ENCODE measurements around the gene ADCY5. TPM values are rescaled to one million over a fixed set of nuclear protein-coding genes. Genes with fewer than 3 reads are reported as not detected.

ADCY5 gene
- total and polyA plus RNA-seq, 2 experiments from 2014 or later: 3.1 to 4.7 TPM

DNA sequence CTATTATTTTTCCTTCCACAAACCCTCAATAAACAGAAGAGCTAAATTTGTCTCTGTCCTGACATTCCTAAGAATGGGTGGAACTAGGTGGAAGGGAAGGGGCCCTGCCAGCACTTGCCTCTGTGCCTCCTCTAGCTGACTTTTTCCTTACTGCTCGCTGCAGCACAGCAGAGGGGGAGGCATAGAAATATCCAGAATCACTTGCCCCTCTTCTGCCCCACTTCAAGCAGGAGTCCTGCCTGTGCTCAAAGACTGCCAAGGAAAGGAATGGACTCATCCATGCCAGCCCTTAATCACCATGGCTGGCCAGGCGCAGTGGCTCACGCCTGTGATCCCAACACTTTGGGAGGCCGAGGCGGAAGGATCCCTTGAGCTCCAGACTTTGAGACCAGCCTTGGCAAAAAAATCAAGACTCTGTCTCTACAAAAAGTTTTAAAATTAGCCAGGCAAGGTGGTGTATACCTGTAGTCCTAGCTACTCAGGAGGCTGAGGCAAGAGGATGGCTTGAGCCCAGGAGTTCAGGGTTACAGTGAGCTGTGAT lies 51.8 kb downstream of the ADCY5 start:
- WGBS (ENCODE audit: low lambda C conversion rate, missing lambda C conversion rate): 96% methylated on average over 5 of the region's 5 CpGs
- Histone ChIP-seq H3K27me3 (no peaks in the 10 kb centered on the region), H3K27ac (no peak overlapping the region)

GRCh38 chr3:123396171-123397049 lies 52.5 kb downstream of the ADCY5 start:
- no peaks in the 10 kb centered on the region for H3K9me2 ChIP-seq (replicated peaks; ENCODE audit: insufficient read depth)
- H3K27ac ChIP-seq: no peak overlapping the region

More for the DNA sequence above, 51.8 kb downstream of the ADCY5 start:
- Histone ChIP-seq H3K4me2 (no peak overlapping the region), H3K4me3 (no peak overlapping the region), H3K9me2 (replicated peaks; ENCODE audit: insufficient read depth) (no peaks in the 10 kb centered on the region), H2AFZ (no peak overlapping the region), H3K4me1 (ENCODE audit: insufficient read depth) (peaks cover 5% of the 10 kb centered on the region), H3K36me3 (replicated peaks; ENCODE audit: insufficient read depth, low read depth) (no peaks in the 10 kb centered on the region), H3K79me2 (no peaks in the 10 kb centered on the region), H3K9me3 (ENCODE audit: low read depth) (no peaks in the 10 kb centered on the region), H4K20me1 (ENCODE audit: insufficient read depth, poor library complexity, severe bottlenecking) (no peaks in the 10 kb centered on the region)
- no peak for DNase-seq (ENCODE audit: low spot score)
- TF ChIP-seq EZH2 (IDR thresholded peaks at IDR 0.05; ENCODE audit: borderline replicate concordance) (no peak), CTCF (IDR thresholded peaks at IDR 0.05; ENCODE audit: poor library complexity) (no peak), EZH2phosphoT487 (IDR thresholded peaks at IDR 0.05; ENCODE audit: low read depth, severe bottlenecking, unreplicated experiment) (no peak)

GRCh38 chr3:123395235-123395634 lies 53.7 kb downstream of the ADCY5 start:
- Histone ChIP-seq H3K4me3 (no peak overlapping the region), H3K27ac (no peak overlapping the region), H4K20me1 (ENCODE audit: insufficient read depth, poor library complexity, severe bottlenecking) (no peaks in the 10 kb centered on the region), H3K27me3 (no peaks in the 10 kb centered on the region), H3K4me1 (ENCODE audit: insufficient read depth) (peaks cover 8% of the 10 kb centered on the region), H3K9me2 (replicated peaks; ENCODE audit: insufficient read depth) (no peaks in the 10 kb centered on the region), H2AFZ (no peak overlapping the region), H3K9me3 (ENCODE audit: low read depth) (no peaks in the 10 kb centered on the region), H3K4me2 (no peak overlapping the region), H3K79me2 (no peaks in the 10 kb centered on the region), H3K36me3 (replicated peaks; ENCODE audit: insufficient read depth, low read depth) (no peaks in the 10 kb centered on the region)
- DNase-seq (ENCODE audit: low spot score): no peak
- WGBS (ENCODE audit: low lambda C conversion rate, missing lambda C conversion rate): 94% methylated on average over 5 of the region's 5 CpGs
- no peak for TF ChIP-seq CTCF (IDR thresholded peaks at IDR 0.05; ENCODE audit: poor library complexity)
- TF ChIP-seq EZH2 (IDR thresholded peaks at IDR 0.05; ENCODE audit: borderline replicate concordance): no peak
- no peak for TF ChIP-seq EZH2phosphoT487 (IDR thresholded peaks at IDR 0.05; ENCODE audit: low read depth, severe bottlenecking, unreplicated experiment)

More at GRCh38 chr3:123396171-123397049, 52.5 kb downstream of the ADCY5 start:
- Histone ChIP-seq H3K36me3 (replicated peaks; ENCODE audit: insufficient read depth, low read depth) (no peaks in the 10 kb centered on the region), H3K27me3 (no peaks in the 10 kb centered on the region), H3K4me2 (no peak overlapping the region), H3K4me1 (ENCODE audit: insufficient read depth) (peaks cover 7% of the 10 kb centered on the region), H4K20me1 (ENCODE audit: insufficient read depth, poor library complexity, severe bottlenecking) (no peaks in the 10 kb centered on the region), H3K79me2 (no peaks in the 10 kb centered on the region), H3K9me3 (ENCODE audit: low read depth) (no peaks in the 10 kb centered on the region), H2AFZ (no peak overlapping the region), H3K4me3 (no peak overlapping the region)
- 58% methylated on average over 7 of the region's 8 CpGs for WGBS (ENCODE audit: low lambda C conversion rate, missing lambda C conversion rate)
- TF ChIP-seq CTCF (IDR thresholded peaks at IDR 0.05; ENCODE audit: poor library complexity) (no peak), EZH2 (IDR thresholded peaks at IDR 0.05; ENCODE audit: borderline replicate concordance) (no peak), EZH2phosphoT487 (IDR thresholded peaks at IDR 0.05; ENCODE audit: low read depth, severe bottlenecking, unreplicated experiment) (no peak)
- no peak for DNase-seq (ENCODE audit: low spot score)
